A172 (cell line): ENCODE measurements around the gene RHEB. TPM values are rescaled to one million over a fixed set of nuclear protein-coding genes. Genes with fewer than 3 reads are reported as not detected.

Source experiments
- total RNA-seq: library from RNA; depleted of rRNA; stranded (reverse); fragments of >200 nt; shearing (Covaris generic); gene quantifications from 2 replicates; pipeline ENCODE4 v1.2.3, GENCODE V29; 2014; rRNA removed

Gene RHEB
- total RNA-seq, 1 experiment from 2014 or later = 273 TPM

Other genes with a start within 250 kb of the RHEB start
- 48.5 and 58.0 TPM in 2 replicates for gene NUB1, start 178.1 kb downstream of the RHEB start, total RNA-seq
- gene WDR86, start 109.9 kb downstream of the RHEB start, total RNA-seq = 0.10 TPM in 1 of 2 replicates, not detected in the other
- gene CRYGN, start 79.8 kb downstream of the RHEB start, total RNA-seq = 1.2 TPM in 1 of 2 replicates, not detected in the other